CD4-positive, alpha-beta T cell treated with Interleukin-17A for 4 hours (primary cell): ENCODE measurements around the gene DHRS9.

Source experiments
- DNase-seq: peaks from one replicate; pipeline ENCODE4 v3.0.0-alpha.2; 2020; ENCODE audit warnings: mixed read lengths

The DHRS9 gene

DNA sequence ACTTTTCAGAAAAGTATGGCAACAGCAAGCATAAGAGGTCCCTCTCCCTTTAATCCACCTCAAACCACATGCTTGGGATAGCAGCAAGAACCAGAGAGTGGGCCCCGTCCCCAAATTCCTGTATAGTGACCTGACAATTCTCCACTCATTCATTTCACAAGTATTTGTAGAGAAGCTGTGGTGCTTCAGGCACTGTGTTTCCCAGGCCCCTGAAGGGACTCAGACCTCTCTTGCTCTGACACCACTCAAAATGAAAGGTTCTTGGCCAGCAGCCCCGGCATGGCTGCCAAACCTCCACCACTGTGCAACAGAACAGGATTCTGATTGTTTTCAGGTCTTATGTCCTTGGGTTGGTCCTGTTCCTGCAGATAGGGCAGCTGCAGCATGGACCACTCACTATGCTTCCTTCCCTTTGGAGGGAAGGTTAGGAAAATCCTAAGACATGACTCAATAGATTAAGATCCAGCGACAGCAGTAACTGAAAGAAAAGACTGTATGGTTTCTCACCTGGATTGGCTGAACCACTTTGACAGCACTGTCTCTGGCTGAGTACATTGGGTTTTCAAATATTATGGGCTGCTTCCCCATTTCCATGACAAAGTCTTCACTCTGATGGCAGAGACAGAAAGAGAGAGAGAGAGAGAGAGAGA lies 67.6 kb downstream of the DHRS9 start:
- DNase-seq, result no peak

DNA sequence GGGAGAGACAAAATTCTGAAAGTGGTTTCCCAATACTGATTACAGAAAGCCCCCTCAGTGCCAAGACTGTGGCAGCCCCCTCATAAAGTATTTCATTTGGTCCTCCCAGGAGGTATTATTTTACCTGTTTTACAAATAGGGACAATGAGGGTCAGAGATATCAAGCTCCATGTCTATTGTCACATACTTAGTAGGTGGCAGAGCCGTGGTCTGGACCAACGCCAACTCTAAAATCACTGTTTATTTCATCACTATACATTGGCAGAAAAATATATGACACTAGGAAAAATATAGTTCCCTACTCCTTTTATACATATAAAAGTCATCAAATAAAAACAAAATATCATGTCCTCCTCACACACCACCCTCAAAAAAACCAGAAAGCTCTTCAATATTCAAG lies 68.6 kb downstream of the DHRS9 start:
- DNase-seq, result no peak

DNA sequence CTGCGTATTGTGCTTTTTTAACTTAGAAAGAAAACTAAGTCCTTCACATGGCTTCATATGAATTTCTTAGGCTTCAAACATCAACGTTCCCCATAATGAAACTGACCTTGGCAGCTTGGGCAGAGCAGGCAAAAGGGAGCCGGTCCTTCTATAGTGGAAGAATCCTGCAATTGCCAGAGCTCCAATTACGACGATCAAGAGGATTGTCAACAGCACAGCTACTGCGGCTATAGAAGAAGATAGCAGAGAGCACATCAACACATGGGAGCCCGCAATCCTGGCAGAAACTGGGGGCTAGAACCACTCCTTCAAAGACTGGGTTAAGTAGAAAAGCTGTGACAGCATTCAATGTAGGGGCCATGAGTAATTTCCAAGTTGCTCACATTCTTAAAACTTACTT lies 69.8 kb downstream of the DHRS9 start:
- no peak for DNase-seq

DNA sequence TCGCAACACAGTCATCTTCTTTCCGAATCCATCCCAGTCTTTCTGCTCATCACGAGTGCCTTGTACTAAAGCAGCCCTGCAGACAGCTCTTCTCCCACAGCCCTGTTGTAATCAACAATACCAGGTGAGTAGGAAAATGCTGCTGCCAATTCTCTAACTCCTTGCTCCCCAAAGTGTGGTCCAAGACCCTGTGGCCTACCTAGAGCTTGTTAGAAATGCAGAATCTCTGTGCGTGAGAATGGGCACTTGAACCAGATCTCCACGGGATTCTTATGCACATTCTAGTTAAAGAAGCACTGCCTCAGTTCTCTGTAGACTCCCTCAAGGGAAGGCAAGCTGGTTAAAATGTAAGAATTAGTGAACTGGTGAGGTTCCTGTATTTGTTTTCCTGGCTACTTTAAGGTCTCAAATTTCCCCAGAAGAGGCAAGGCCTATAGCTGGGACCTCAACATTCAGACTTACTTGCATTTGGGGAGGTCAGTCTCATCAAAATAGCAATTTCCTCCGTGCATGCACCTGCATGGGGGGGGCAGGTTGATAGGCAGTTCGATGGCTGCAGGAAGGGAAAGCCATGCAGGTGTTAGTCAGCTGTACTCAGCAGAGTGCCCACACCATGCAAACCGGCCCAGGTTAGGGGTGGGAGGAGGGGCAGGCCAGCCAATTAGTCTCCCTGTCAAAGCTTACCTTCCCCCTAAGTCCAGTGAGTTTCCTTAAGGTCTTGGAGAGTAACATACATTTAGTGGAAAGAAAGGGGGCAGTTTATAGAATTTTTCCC lies 70.8 kb downstream of the DHRS9 start:
- no peak for DNase-seq

DNA sequence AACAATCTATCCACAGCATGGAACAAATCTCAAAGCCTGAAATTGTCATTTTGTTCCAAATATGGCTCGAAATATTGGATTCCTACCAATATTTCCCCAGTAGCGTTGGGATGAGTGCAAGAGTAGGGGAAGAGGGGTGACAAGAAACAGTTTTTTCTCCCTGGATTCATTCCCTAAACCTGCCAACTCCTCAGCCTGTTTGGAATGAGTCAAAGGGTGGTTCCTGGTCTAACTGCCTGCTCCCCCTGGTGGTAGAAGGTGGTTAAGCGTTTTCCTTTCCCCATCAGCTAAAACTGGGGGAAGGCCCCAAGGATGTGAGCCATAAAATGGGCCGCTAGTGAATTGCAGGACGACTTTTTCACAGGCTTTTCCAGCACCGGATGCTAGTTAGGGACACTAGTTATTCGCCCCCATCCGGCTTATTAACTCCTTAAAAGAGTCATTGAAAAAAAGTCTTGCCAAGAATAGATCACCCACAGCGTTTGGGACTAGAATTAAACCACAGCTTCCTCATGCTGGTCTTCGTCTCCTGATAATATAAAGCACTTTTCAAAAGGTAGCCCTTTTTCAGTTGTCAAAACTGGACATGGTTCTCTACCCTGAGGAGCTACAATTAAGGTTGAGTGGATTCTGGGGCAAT lies 72.5 kb downstream of the DHRS9 start:
- DNase-seq, result peak; percentile 78

DNA sequence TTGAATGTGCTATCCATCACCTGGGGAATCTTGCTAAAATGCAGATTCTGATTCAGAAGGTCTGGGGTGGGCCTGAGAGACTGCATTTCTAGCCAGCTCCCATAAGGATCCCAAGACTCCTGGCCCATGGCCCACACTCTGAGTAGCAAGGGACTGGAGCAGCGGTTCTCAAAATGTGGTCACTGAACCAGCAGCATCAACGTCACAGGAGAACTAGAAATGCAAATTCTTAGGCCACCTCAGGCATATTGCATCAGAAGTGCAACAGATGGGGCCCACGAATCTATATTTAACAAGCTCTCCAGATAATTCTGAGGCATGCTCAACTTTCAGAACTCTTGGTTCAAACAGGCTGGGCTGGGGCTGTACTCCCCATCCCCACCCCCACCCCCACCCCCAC lies 74.6 kb downstream of the DHRS9 start:
- DNase-seq, result no peak
